ENCODE results near the gene KPNA2. TPM values are rescaled to one million over a fixed set of nuclear protein-coding genes. Genes with fewer than 3 reads are reported as not detected.
"Not testable (repeated sequence)": the region's sequence is repeated elsewhere in the genome, so short reads cannot be mapped to it uniquely, and the experiment has no call there.

The KPNA2 gene
- total and polyA plus RNA-seq, 5 donors from 2014 or later, result 29.4 to 99.3 (median 31.7) TPM

DNA sequence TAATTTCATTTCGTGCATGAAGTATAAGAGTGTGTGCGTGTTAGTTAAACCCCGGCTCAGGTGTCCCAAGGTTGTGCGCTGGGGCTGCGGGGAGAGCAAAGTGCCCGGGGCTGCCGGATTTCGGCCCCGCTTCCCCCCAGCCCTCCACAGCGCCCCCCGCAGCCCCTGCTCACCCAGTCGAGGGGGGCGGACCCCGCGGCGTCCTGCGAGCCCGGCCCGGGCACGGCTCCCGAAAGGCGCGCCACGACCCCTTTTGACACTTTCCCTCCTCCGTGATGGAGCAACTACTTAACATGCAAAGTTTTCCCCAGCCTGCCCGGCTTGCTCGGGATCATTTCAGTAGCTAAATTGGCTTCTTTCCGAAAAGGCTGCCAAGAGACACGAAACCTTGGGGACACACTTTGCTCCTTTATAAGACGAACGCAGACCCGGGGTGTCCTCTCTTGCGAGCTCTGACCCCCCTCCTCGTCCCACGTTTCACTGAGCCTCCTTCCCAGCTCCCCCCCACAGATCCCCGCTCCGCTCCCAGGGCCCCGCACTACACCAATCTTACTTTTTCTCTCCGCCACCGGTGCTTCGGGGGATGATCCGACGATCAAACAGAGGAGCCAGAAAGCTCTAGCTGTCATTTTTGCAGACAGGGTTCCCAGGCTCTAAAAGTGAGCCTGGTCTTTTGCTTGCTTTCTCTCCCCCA is 39.8 kb upstream of the KPNA2 start:
- no peak overlapping the region for H3K27ac ChIP-seq (ENCODE audit: insufficient read depth, low read length, poor library complexity, severe bottlenecking)
- Mint-ChIP-seq H3K36me3 (no peaks in the 10 kb centered on the region), H3K27ac (peak overlapping the region in 2 of 3 donors; percentile 8 to 79), H3K4me3 (peak overlapping the region; percentile 78 to 91 (median 85)), H3K27me3 (peaks cover 51% of the 10 kb centered on the region), H3K9me3 (peaks cover 0 to 8% (median 0%) of the 10 kb centered on the region in 7 donors), H3K4me1 (peaks cover 12 to 33% (median 23%) of the 10 kb centered on the region in 4 donors)
- H3K4me1 ChIP-seq (ENCODE audit: control insufficient read depth, insufficient read depth, low read length, poor library complexity, severe bottlenecking), result peaks cover 31% of the 10 kb centered on the region
- DNase-seq, result peak in 1 of 3 donors; percentile 14
- peaks cover 4% of the 10 kb centered on the region for H3K27me3 ChIP-seq (ENCODE audit: control insufficient read depth, insufficient read depth, low read length)
- no peaks in the 10 kb centered on the region for H3K36me3 ChIP-seq (ENCODE audit: control insufficient read depth, insufficient read depth, low read length)
- ATAC-seq (ENCODE audit: low read depth in 2 of 2), result no peak
- H3K9me3 ChIP-seq (ENCODE audit: control insufficient read depth in 2 of 2, low read length in 2 of 2), result no peaks in the 10 kb centered on the region
- H3K4me3 ChIP-seq (ENCODE audit: low read depth, low read length), result peak overlapping the region; percentile 70

DNA sequence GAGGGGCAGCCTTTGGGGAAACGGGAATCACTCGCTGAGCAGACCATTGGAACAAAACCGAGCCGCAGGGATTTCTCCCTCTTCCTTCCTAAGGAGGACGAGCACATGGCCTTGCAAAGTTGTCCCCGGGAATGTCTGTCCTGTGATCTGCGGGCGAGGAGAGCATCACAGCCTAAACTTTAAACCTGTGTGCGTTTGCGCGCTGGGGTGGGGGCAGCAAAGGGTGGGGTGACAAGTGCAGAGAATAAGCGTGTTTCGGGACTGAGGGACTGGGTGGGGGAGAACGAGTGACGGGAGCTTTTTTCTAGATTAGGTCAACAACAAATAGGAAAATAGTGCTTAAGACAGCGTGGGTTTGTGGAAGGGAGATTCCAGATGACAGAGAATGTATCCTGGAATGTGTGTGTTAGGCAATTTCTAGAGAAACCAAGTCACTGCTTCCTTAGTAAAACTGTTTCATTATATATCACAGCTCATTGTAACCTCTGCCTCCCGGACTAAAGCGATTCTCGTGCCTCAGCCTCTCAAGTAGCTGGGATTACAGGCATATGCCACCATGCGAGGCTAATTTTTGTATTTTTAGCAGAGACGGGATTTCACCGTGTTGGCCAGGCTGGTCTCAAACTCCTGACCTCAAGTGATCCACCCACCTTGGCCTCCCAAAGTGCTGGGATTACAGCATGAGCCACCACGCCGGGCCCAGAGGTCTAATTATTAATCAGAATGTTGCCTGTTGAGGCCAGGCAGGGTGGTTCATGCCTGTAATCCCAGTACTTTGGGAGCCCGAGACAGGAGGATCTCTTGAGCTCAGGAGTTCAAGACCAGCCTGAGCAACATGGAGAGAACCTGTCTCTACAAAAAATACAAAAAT is 39.0 kb upstream of the KPNA2 start, which contains the start of gene C17orf58:
C17orf58 (minus strand) TSS at position 169 of the 871 bp plus-strand sequence. CDS start 271 bp downstream, outside the sequence.
- H3K27me3 ChIP-seq (ENCODE audit: control insufficient read depth, insufficient read depth, low read length); DNase-seq; H3K36me3 Mint-ChIP-seq; H3K36me3 ChIP-seq (ENCODE audit: control insufficient read depth, insufficient read depth, low read length); H3K9me3 ChIP-seq (ENCODE audit: control insufficient read depth in 2 of 2, low read length in 2 of 2); H3K9me3 Mint-ChIP-seq; ATAC-seq (ENCODE audit: low read depth in 2 of 2); H3K27ac ChIP-seq (ENCODE audit: insufficient read depth, low read length, poor library complexity, severe bottlenecking): not testable (repeated sequence)
- H3K4me3 Mint-ChIP-seq, result peak within 1 kb of the TSS; percentile 78 to 91 (median 85)
- peaks cover 31% of the 10 kb centered on the region for H3K4me1 ChIP-seq (ENCODE audit: control insufficient read depth, insufficient read depth, low read length, poor library complexity, severe bottlenecking)
- peaks cover 51% of the 10 kb centered on the region for H3K27me3 Mint-ChIP-seq
- peaks cover 12 to 33% (median 23%) of the 10 kb centered on the region in 4 donors for H3K4me1 Mint-ChIP-seq
- H3K4me3 ChIP-seq (ENCODE audit: low read depth, low read length), result peak within 1 kb of the TSS; percentile 70
- peak within 1 kb of the TSS; percentile 8 to 79 (median 12) for H3K27ac Mint-ChIP-seq

DNA sequence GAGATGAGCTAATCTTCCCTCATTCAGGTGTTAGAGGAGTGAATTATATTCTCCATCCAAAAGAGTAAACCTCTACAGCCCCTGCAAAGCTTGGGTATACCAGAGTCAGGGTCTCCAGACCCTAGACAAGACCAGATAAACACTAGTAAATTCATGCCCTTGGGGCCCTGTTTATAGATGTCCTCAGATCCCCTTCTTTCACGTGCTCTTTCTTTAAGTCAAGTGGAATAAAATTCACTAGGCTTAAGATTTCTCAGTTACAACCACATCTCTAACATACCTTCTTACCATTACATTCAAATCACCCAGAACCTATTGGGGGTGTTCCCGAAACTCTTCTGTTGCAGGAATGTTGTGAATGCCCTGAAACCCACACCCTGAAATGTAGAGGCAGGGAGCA is 37.1 kb upstream of the KPNA2 start:
- DNase-seq, result no peak
- peak overlapping the region in 1 of 3 donors; percentile 63 for H3K27ac Mint-ChIP-seq
- peaks cover 0 to 5% (median 0%) of the 10 kb centered on the region in 7 donors for H3K9me3 Mint-ChIP-seq
- peak overlapping the region in 1 of 4 donors; percentile 32 for H3K4me3 Mint-ChIP-seq
- H3K36me3 Mint-ChIP-seq, result no peaks in the 10 kb centered on the region
- H3K27ac ChIP-seq (ENCODE audit: insufficient read depth, low read length, poor library complexity, severe bottlenecking), result no peak overlapping the region
- H3K9me3 ChIP-seq (ENCODE audit: control insufficient read depth in 2 of 2, low read length in 2 of 2), result no peaks in the 10 kb centered on the region
- peaks cover 25% of the 10 kb centered on the region for H3K4me1 ChIP-seq (ENCODE audit: control insufficient read depth, insufficient read depth, low read length, poor library complexity, severe bottlenecking)
- H3K27me3 ChIP-seq (ENCODE audit: control insufficient read depth, insufficient read depth, low read length), result peaks cover 4% of the 10 kb centered on the region
- H3K36me3 ChIP-seq (ENCODE audit: control insufficient read depth, insufficient read depth, low read length), result no peaks in the 10 kb centered on the region
- H3K4me1 Mint-ChIP-seq, result peaks cover 12 to 25% (median 17%) of the 10 kb centered on the region in 4 donors
- no peak for ATAC-seq (ENCODE audit: low read depth in 2 of 2)
- H3K4me3 ChIP-seq (ENCODE audit: low read depth, low read length), result no peak overlapping the region
- peaks cover 46% of the 10 kb centered on the region for H3K27me3 Mint-ChIP-seq

- Mint-ChIP-seq H3K4me1 (peaks cover 10 to 19% (median 16%) of the 10 kb centered on the region in 4 donors), H3K27me3 (peaks cover 47% of the 10 kb centered on the region), H3K36me3 (no peaks in the 10 kb centered on the region), H3K27ac (no peak overlapping the region), H3K9me3 (peaks cover 0 to 5% (median 0%) of the 10 kb centered on the region in 7 donors), H3K4me3 (no peak overlapping the region)
- H3K4me1 ChIP-seq (ENCODE audit: control insufficient read depth, insufficient read depth, low read length, poor library complexity, severe bottlenecking), result peaks cover 20% of the 10 kb centered on the region
- no peaks in the 10 kb centered on the region for H3K36me3 ChIP-seq (ENCODE audit: control insufficient read depth, insufficient read depth, low read length)
- no peak overlapping the region for H3K27ac ChIP-seq (ENCODE audit: insufficient read depth, low read length, poor library complexity, severe bottlenecking)
- DNase-seq (no peak), ATAC-seq (ENCODE audit: low read depth in 2 of 2) (no peak)
- no peak overlapping the region for H3K4me3 ChIP-seq (ENCODE audit: low read depth, low read length)
- no peaks in the 10 kb centered on the region for H3K9me3 ChIP-seq (ENCODE audit: control insufficient read depth in 2 of 2, low read length in 2 of 2)
- H3K27me3 ChIP-seq (ENCODE audit: control insufficient read depth, insufficient read depth, low read length), result peaks cover 4% of the 10 kb centered on the region
Measured at GRCh38 chr17:67999291-67999911, 36.1 kb upstream of the KPNA2 start.

- Histone ChIP-seq H3K4me3 (ENCODE audit: low read depth, low read length) (no peak overlapping the region), H3K4me1 (ENCODE audit: control insufficient read depth, insufficient read depth, low read length, poor library complexity, severe bottlenecking) (no peaks in the 10 kb centered on the region), H3K9me3 (ENCODE audit: control insufficient read depth in 2 of 2, low read length in 2 of 2) (no peaks in the 10 kb centered on the region), H3K27ac (ENCODE audit: insufficient read depth, low read length, poor library complexity, severe bottlenecking) (no peak overlapping the region), H3K36me3 (ENCODE audit: control insufficient read depth, insufficient read depth, low read length) (no peaks in the 10 kb centered on the region), H3K27me3 (ENCODE audit: control insufficient read depth, insufficient read depth, low read length) (no peaks in the 10 kb centered on the region)
- ATAC-seq (ENCODE audit: low read depth in 2 of 2) (no peak), DNase-seq (no peak)
- no peaks in the 10 kb centered on the region for H3K9me3 Mint-ChIP-seq
- H3K4me3 Mint-ChIP-seq, result no peak overlapping the region
- no peaks in the 10 kb centered on the region for H3K36me3 Mint-ChIP-seq
- no peak overlapping the region for H3K27ac Mint-ChIP-seq
- H3K27me3 Mint-ChIP-seq, result peaks cover 13% of the 10 kb centered on the region
- H3K4me1 Mint-ChIP-seq, result no peaks in the 10 kb centered on the region
Measured at GRCh38 chr17:68004201-68004600, 31.3 kb upstream of the KPNA2 start.

DNA sequence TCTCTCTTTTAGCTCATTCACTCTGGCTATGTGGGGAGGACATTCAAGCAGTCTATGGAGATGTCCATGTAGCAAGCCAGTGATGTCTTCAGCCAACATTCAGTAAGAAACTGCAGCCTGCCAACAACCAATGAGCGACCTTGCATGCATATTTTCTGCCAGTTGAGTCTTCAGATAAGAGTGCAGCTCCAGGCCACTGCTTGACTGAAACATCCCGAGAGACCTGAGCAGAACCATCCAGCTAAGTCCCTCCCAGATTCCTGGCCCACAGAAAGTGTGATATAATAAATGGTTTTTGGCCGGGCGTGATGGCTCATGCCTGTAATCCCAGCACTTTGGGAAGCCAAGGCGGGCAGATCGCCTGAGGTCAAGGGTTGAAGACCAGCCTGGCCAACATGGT is 28.7 kb upstream of the KPNA2 start:
- H3K27ac ChIP-seq (ENCODE audit: insufficient read depth, low read length, poor library complexity, severe bottlenecking), result no peak overlapping the region
- DNase-seq (no peak), ATAC-seq (ENCODE audit: low read depth in 2 of 2) (no peak)
- no peaks in the 10 kb centered on the region for H3K9me3 ChIP-seq (ENCODE audit: control insufficient read depth in 2 of 2, low read length in 2 of 2)
- H3K4me3 ChIP-seq (ENCODE audit: low read depth, low read length), result no peak overlapping the region
- Mint-ChIP-seq H3K9me3 (no peaks in the 10 kb centered on the region), H3K4me3 (no peak overlapping the region), H3K4me1 (peaks cover 0 to 6% (median 5%) of the 10 kb centered on the region in 4 donors), H3K36me3 (no peaks in the 10 kb centered on the region), H3K27ac (no peak overlapping the region), H3K27me3 (peaks cover 9% of the 10 kb centered on the region)
- H3K36me3 ChIP-seq (ENCODE audit: control insufficient read depth, insufficient read depth, low read length), result no peaks in the 10 kb centered on the region
- H3K4me1 ChIP-seq (ENCODE audit: control insufficient read depth, insufficient read depth, low read length, poor library complexity, severe bottlenecking), result no peaks in the 10 kb centered on the region
- H3K27me3 ChIP-seq (ENCODE audit: control insufficient read depth, insufficient read depth, low read length), result no peaks in the 10 kb centered on the region

DNA sequence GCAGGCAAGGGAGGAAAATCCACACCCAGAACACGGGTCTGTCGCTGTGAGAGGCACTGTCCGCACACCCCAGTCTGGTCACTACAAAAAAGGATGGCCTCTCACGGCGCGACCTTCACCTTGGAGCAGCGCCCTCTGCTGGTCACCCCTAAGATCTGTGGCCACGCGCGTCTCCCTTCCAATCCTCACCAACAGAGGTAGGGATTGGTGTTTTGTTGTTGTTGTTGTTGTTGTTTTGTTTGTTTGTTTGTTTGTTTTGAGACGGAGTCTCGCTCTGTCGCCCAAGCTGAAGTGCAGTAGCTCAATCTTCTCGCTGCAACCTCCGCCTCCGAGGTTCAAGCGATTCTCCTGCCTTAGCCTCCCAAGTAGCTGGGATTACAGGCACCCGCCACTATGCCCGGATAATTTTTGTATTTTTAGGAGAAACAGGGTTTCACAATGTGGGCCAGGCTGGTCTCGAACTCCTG is 24.3 kb upstream of the KPNA2 start:
- H3K4me1 ChIP-seq (ENCODE audit: control insufficient read depth, insufficient read depth, low read length, poor library complexity, severe bottlenecking), result no peaks in the 10 kb centered on the region
- no peak overlapping the region for H3K27ac ChIP-seq (ENCODE audit: insufficient read depth, low read length, poor library complexity, severe bottlenecking)
- H3K4me3 Mint-ChIP-seq, result peak overlapping the region in 1 of 4 donors; percentile 21
- ATAC-seq (ENCODE audit: low read depth in 2 of 2), result peak; percentile 42 to 52
- peak overlapping the region in 1 of 3 donors; percentile 29 for H3K27ac Mint-ChIP-seq
- H3K9me3 Mint-ChIP-seq, result peaks cover 0 to 2% (median 0%) of the 10 kb centered on the region in 7 donors
- H3K27me3 ChIP-seq (ENCODE audit: control insufficient read depth, insufficient read depth, low read length), result no peaks in the 10 kb centered on the region
- peak overlapping the region; percentile 19 for H3K4me3 ChIP-seq (ENCODE audit: low read depth, low read length)
- H3K9me3 ChIP-seq (ENCODE audit: control insufficient read depth in 2 of 2, low read length in 2 of 2), result no peaks in the 10 kb centered on the region
- no peaks in the 10 kb centered on the region for H3K36me3 ChIP-seq (ENCODE audit: control insufficient read depth, insufficient read depth, low read length)
- H3K36me3 Mint-ChIP-seq, result no peaks in the 10 kb centered on the region
- DNase-seq, result peak; percentile 38 to 63 (median 40)
- peaks cover 0 to 9% (median 8%) of the 10 kb centered on the region in 4 donors for H3K4me1 Mint-ChIP-seq
- H3K27me3 Mint-ChIP-seq, result peaks cover 10% of the 10 kb centered on the region
